ENCODE results near the gene CRABP1. TPM values are rescaled to one million over a fixed set of nuclear protein-coding genes. Genes with fewer than 3 reads are reported as not detected.
A peak's percentile ranks its signal among the peaks of the same experiment; 100 is the strongest.

CRABP1 gene
- polyA plus RNA-seq, 2 of the 4 experiments (the other 2 are of a cell fraction) = 0.57 to 1.1 TPM

GRCh38 chr15:78338781-78339180 lies 1.4 kb upstream of the CRABP1 start:
- H3K9me3 ChIP-seq = no peaks in the 10 kb centered on the region
- WGBS (ENCODE audit: missing lambda C conversion rate) = 40% methylated on average over 7 of the region's 7 CpGs
- H3K4me3 ChIP-seq = no peak overlapping the region
- FAIRE-seq (no peak), DNase-seq (ENCODE audit: low read depth in 1 of 2, low spot score in 1 of 2) (no peak), ATAC-seq (no peak)
- no peak overlapping the region for H3K27ac ChIP-seq
- ChIA-PET CTCF (interaction anchor here (0.6 to 2.7 kb wide), 5 partner anchors 29 to 242 kb away, joined by 3 to 5 read pairs (median 4); no protein-coding TSS in a partner anchor), POLR2A (no interaction called here)
- peaks cover 16% of the 10 kb centered on the region; the same call in 2 of the 3 replicates for H3K4me1 ChIP-seq
- TF ChIP-seq ZNF302 (CRISPR knock-in tag; IDR thresholded peaks at IDR 0.05) (no peak), JUNB (IDR thresholded peaks at IDR 0.05) (no peak), FOSL2 (IDR thresholded peaks at IDR 0.05) (no peak), FOSL2 (CRISPR knock-in tag; IDR thresholded peaks at IDR 0.05) (no peak), JUN (IDR thresholded peaks at IDR 0.05) (no peak), FOSB (CRISPR knock-in tag; IDR thresholded peaks at IDR 0.05) (no peak), EHF (CRISPR knock-in tag; IDR thresholded peaks at IDR 0.05) (no peak), FOXS1 (CRISPR knock-in tag; IDR thresholded peaks at IDR 0.05) (no peak), NR3C1 (IDR thresholded peaks at IDR 0.05) (no peak), GATA3 (IDR thresholded peaks at IDR 0.05; ENCODE audit: borderline replicate concordance) (no peak), HOXB5 (CRISPR knock-in tag; IDR thresholded peaks at IDR 0.05) (no peak), ATOH8 (CRISPR knock-in tag; IDR thresholded peaks at IDR 0.05; ENCODE audit: low read depth) (no peak), ZC3H11A (IDR thresholded peaks at IDR 0.05) (no peak), CEBPB (IDR thresholded peaks at IDR 0.05) (no peak), HES2 (IDR thresholded peaks at IDR 0.05) (no peak), RNF2 (IDR thresholded peaks at IDR 0.05; ENCODE audit: borderline replicate concordance, low read depth) (no peak), HDAC2 (IDR thresholded peaks at IDR 0.05) (no peak), EHMT2 (IDR thresholded peaks at IDR 0.05; ENCODE audit: low read depth) (no peak), HOXA7 (CRISPR knock-in tag; IDR thresholded peaks at IDR 0.05) (no peak), PBX3 (IDR thresholded peaks at IDR 0.05) (no peak)
- TF ChIP-seq, protein P1, sequence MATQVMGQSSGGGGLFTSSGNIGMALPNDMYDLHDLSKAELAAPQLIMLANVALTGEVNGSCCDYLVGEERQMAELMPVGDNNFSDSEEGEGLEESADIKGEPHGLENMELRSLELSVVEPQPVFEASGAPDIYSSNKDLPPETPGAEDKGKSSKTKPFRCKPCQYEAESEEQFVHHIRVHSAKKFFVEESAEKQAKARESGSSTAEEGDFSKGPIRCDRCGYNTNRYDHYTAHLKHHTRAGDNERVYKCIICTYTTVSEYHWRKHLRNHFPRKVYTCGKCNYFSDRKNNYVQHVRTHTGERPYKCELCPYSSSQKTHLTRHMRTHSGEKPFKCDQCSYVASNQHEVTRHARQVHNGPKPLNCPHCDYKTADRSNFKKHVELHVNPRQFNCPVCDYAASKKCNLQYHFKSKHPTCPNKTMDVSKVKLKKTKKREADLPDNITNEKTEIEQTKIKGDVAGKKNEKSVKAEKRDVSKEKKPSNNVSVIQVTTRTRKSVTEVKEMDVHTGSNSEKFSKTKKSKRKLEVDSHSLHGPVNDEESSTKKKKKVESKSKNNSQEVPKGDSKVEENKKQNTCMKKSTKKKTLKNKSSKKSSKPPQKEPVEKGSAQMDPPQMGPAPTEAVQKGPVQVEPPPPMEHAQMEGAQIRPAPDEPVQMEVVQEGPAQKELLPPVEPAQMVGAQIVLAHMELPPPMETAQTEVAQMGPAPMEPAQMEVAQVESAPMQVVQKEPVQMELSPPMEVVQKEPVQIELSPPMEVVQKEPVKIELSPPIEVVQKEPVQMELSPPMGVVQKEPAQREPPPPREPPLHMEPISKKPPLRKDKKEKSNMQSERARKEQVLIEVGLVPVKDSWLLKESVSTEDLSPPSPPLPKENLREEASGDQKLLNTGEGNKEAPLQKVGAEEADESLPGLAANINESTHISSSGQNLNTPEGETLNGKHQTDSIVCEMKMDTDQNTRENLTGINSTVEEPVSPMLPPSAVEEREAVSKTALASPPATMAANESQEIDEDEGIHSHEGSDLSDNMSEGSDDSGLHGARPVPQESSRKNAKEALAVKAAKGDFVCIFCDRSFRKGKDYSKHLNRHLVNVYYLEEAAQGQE (IDR thresholded peaks at IDR 0.05) = no peak
- H3K4me2 ChIP-seq = no peak overlapping the region; the same call in 2 of the 3 replicates

GRCh38 chr15:78339559-78339958 lies 594 bp upstream of the CRABP1 start:
- ChIA-PET POLR2A (interaction anchor here (1.0 kb wide), 1 partner anchor 98 kb away, joined by 3 read pairs; the partner anchor contains the start of gene IREB2), CTCF (interaction anchor here (0.8 to 2.7 kb wide), 4 partner anchors 10 to 83 kb away, joined by 3 to 6 read pairs (median 4); no protein-coding TSS in a partner anchor)
- Histone ChIP-seq H3K4me1 (peaks cover 16% of the 10 kb centered on the region; the same call in 2 of the 3 replicates), H3K27ac (no peak overlapping the region), H3K4me3 (no peak overlapping the region), H3K9me3 (no peaks in the 10 kb centered on the region), H3K4me2 (peak overlapping the region; percentile 81; the same call in 1 of the 3 replicates)
- ATAC-seq (no peak), FAIRE-seq (no peak), DNase-seq (ENCODE audit: low read depth in 1 of 2, low spot score in 1 of 2) (no peak)
- 68% methylated on average over 14 of the region's 17 CpGs for WGBS (ENCODE audit: missing lambda C conversion rate)
- no peak for TF ChIP-seq HEYL (CRISPR knock-in tag; IDR thresholded peaks at IDR 0.05)
